Effector memory CD4-positive, alpha-beta T cell (primary cell): ENCODE data around the gene DOCK2.
"Not testable (repeated sequence)": the region's sequence is repeated elsewhere in the genome, so short reads cannot be mapped to it uniquely, and the experiment has no call there.

Experiments used
- DNase-seq, 3 donors: peaks; one replicate each; pipeline ENCODE4 v3.0.0-alpha.2; 2020
- H3K27ac ChIP-seq: 2 replicates; pipeline ENCODE4 v1.7.0; 2013; ENCODE audit warnings: mild to moderate bottlenecking, low read length, moderate library complexity; ENCODE audit not compliant: insufficient read depth, poor library complexity, severe bottlenecking
- H3K27me3 ChIP-seq: replicated peaks from 2 replicates; pipeline ENCODE4 v1.7.0; 2013; ENCODE audit warnings: mild to moderate bottlenecking, low read length; ENCODE audit not compliant: insufficient read depth, control insufficient read depth, poor library complexity, severe bottlenecking
- H3K36me3 ChIP-seq: 2 replicates; pipeline ENCODE4 v1.7.0; 2013; ENCODE audit warnings: mild to moderate bottlenecking, low read length, moderate library complexity; ENCODE audit not compliant: control insufficient read depth, insufficient read depth
- H3K4me1 ChIP-seq: 2 replicates; pipeline ENCODE4 v1.7.0; 2013; ENCODE audit warnings: low read length, mild to moderate bottlenecking; ENCODE audit not compliant: control insufficient read depth, insufficient read depth, poor library complexity, severe bottlenecking
- H3K4me3 ChIP-seq: 2 replicates; pipeline ENCODE4 v1.7.0; 2013; ENCODE audit warnings: low read length, low read depth, mild to moderate bottlenecking; ENCODE audit not compliant: insufficient read depth, poor library complexity, severe bottlenecking
- H3K9me3 ChIP-seq: 2 replicates; pipeline ENCODE4 v1.7.0; 2013; ENCODE audit warnings: mild to moderate bottlenecking, low read length, moderate library complexity; ENCODE audit not compliant: control insufficient read depth

The DOCK2 gene

GRCh38 chr5:169652057-169652456 is 15.0 kb downstream of the DOCK2 start:
- Histone ChIP-seq H3K4me1 (peaks cover 63% of the 10 kb centered on the region), H3K27ac (no peak overlapping the region), H3K4me3 (no peak overlapping the region), H3K36me3 (peaks cover 17% of the 10 kb centered on the region), H3K27me3 (no peaks in the 10 kb centered on the region), H3K9me3 (no peaks in the 10 kb centered on the region)
- DNase-seq, result no peak

DNA sequence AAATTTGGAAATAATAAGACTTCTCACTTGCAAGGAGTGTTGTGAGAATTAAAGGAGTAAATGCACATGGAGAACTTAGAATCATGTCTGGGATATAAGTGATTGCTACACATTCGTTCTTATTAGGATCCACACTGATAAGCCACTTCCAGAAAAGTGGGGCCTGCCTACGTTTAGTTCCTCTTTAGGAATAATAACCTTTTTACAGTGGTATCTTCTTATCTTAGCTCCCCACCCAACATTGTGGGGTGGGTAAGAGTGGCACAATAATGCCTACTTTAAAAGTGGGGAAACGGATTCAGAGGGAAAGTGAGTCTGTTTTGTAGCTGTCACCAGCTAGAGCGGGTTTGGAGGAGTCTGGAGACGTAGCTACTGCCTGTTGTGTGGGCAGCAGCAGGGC is 16.0 kb downstream of the DOCK2 start:
- Histone ChIP-seq H3K27ac (no peak overlapping the region), H3K9me3 (no peaks in the 10 kb centered on the region), H3K4me3 (no peak overlapping the region), H3K4me1 (peaks cover 55% of the 10 kb centered on the region), H3K27me3 (no peaks in the 10 kb centered on the region), H3K36me3 (peaks cover 17% of the 10 kb centered on the region)
- DNase-seq, result no peak

GRCh38 chr5:169655353-169655752 is 18.3 kb downstream of the DOCK2 start:
- Histone ChIP-seq H3K27me3 (no peaks in the 10 kb centered on the region), H3K4me1 (peaks cover 37% of the 10 kb centered on the region), H3K36me3 (peaks cover 21% of the 10 kb centered on the region), H3K27ac (no peak overlapping the region), H3K4me3 (no peak overlapping the region), H3K9me3 (no peaks in the 10 kb centered on the region)
- DNase-seq, result no peak

GRCh38 chr5:169656125-169656901 is 19.2 kb downstream of the DOCK2 start:
- H3K4me1 ChIP-seq, result peaks cover 28% of the 10 kb centered on the region
- H3K9me3 ChIP-seq, result no peaks in the 10 kb centered on the region
- H3K4me3 ChIP-seq, result no peak overlapping the region
- peaks cover 28% of the 10 kb centered on the region for H3K36me3 ChIP-seq
- no peak overlapping the region for H3K27ac ChIP-seq
- H3K27me3 ChIP-seq, result no peaks in the 10 kb centered on the region
- DNase-seq, result no peak

- H3K27ac ChIP-seq, result no peak overlapping the region
- peaks cover 20% of the 10 kb centered on the region for H3K4me1 ChIP-seq
- H3K36me3 ChIP-seq, result peaks cover 35% of the 10 kb centered on the region
Observed at GRCh38 chr5:169657127-169657526, 20.1 kb downstream of the DOCK2 start.

DNA sequence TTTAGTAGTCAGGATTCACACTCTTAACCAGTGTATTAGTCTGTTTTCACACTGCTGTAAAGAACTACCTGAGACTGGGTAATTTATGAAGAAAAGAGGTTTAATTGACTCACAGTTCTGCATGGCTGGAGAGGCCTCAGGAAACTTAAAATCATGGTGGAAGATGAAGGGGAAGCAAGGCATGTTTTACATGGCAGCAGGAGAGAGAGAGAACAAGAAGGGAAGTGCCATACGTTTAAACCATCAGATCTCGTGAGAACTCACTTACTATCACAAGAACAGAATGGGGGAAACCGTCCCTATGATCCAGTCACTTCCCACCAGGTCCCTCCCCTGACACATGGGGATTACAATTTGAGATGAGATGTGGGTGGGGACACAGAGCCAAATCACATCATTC is 25.4 kb downstream of the DOCK2 start:
- peaks cover 23% of the 10 kb centered on the region for H3K36me3 ChIP-seq
- not testable (repeated sequence) for H3K4me3 ChIP-seq, H3K9me3 ChIP-seq, H3K27ac ChIP-seq, DNase-seq, H3K27me3 ChIP-seq, H3K4me1 ChIP-seq

More at GRCh38 chr5:169657127-169657526, 20.1 kb downstream of the DOCK2 start:
- no peaks in the 10 kb centered on the region for H3K9me3 ChIP-seq
- no peak overlapping the region for H3K4me3 ChIP-seq
- no peaks in the 10 kb centered on the region for H3K27me3 ChIP-seq
- DNase-seq, result no peak

DNA sequence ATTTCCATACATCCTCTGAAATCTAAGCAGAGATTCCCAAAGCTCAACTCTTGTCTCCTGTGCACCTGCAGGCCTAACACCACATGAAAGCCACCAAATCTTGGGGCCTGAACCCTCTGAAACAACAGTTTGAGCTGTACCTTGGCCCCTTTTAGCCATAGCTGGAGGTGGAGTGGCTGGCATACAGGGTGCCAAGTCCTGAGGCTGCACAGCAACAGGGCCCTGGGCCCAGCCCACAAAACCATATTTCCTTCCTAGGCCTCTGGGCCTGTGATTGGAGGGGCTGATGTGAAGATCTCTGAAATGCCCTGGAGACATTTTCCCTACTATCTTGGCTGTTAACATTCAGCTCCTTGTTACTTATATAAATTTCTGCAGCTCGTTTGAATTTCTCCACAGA is 26.5 kb downstream of the DOCK2 start:
- Histone ChIP-seq H3K4me3 (no peak overlapping the region), H3K27me3 (no peaks in the 10 kb centered on the region), H3K36me3 (peaks cover 23% of the 10 kb centered on the region), H3K4me1 (peaks cover 3% of the 10 kb centered on the region), H3K27ac (no peak overlapping the region), H3K9me3 (no peaks in the 10 kb centered on the region)
- DNase-seq, result no peak

DNA sequence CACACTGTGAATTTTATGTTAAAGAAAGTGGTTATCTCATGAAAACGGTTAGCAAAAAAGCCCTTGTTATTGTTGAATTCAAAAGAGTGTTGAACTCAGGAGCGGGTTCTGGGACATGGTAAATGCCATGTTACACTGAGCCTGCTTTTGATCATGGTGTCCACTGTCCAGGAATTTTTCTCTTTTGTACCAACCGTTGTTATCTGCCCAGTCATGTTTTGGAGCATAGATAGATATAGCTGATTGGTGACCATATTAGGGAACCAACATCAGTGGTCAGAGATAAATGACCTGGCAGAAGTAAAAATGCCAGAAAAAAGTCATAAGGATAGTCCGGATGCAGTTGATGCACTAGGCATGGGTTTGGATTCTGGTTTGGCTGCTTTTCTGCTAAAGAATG is 29.3 kb downstream of the DOCK2 start:
- H3K4me3 ChIP-seq, result no peak overlapping the region
- no peaks in the 10 kb centered on the region for H3K4me1 ChIP-seq
- no peak for DNase-seq
- peaks cover 33% of the 10 kb centered on the region for H3K36me3 ChIP-seq
- no peak overlapping the region for H3K27ac ChIP-seq
- H3K27me3 ChIP-seq, result no peaks in the 10 kb centered on the region
- H3K9me3 ChIP-seq, result no peaks in the 10 kb centered on the region

DNA sequence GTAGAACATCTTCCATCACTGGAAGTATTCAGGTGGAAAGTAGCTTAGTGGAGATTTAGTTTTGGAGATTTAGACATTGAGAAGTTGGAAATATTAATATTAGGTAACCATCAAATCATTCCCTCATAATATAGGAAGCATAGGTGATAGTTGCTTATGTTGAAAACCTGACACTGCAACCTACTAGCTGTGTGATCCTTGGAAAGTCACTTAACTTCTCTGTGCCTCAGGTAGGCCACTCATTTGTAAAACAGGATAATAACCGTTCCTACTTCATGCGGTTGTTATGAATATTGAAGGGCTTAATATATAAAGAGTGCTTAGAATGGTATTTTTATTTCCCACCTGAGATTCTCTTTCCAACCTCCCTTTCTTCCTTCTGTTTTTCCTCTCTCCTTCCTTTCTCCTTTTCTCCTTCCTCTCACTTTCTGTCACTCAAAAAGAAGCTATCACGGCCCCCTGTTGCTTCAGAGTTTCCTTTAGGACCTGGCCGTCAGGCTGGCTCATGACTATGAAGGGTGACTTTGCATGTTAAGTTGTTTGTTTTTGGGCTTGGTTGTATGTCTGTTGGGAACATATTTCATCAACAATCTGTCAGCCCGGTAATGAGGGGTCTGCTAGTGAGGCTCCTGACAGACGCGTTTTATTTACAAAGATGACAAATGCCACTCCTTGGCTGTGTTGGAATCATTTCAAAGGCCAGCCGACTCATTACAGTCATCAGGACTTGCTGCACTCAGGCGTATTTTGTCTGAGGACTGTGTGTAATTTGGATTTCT is 31.0 kb downstream of the DOCK2 start:
- DNase-seq, result no peak
- no peaks in the 10 kb centered on the region for H3K4me1 ChIP-seq
- no peak overlapping the region for H3K4me3 ChIP-seq
- H3K36me3 ChIP-seq, result peaks cover 36% of the 10 kb centered on the region
- H3K27ac ChIP-seq, result no peak overlapping the region
- no peaks in the 10 kb centered on the region for H3K9me3 ChIP-seq
- no peaks in the 10 kb centered on the region for H3K27me3 ChIP-seq

DNA sequence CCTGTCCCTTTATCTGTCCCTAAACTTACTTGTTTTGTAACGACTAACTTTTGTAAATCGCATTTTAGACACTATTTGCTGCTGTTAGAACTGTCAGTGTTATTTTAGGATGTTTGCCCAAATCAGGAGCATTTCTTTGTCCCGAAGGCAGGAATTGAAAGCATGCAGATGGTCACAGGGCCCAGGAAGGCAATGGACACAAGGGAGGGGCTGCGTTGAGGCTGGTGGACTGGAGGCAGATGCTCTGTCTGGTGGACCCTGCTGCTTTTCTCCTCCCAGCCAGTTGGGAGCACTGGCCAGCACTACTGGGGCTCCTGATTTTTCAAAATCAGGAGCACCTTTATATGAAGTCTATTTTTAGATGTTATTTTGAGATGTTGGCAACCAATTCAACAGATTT is 31.7 kb downstream of the DOCK2 start:
- Histone ChIP-seq H3K36me3 (peaks cover 40% of the 10 kb centered on the region), H3K27me3 (no peaks in the 10 kb centered on the region), H3K4me3 (no peak overlapping the region), H3K4me1 (no peaks in the 10 kb centered on the region), H3K9me3 (no peaks in the 10 kb centered on the region), H3K27ac (no peak overlapping the region)
- no peak for DNase-seq
